Keratinocyte (primary cell): ENCODE results near the gene ACBD5.
"Not testable (repeated sequence)": the region's sequence is repeated elsewhere in the genome, so short reads cannot be mapped to it uniquely, and the experiment has no call there.

ENCODE experiments used
- CTCF ChIP-seq, 3 experiments: IDR thresholded peaks in 1 of 3; conservative IDR thresholded peaks in 1 of 3; optimal IDR thresholded peaks in 1 of 3; 2 replicates in 2 of 3; 3 replicates in 1 of 3; pipeline versions ENCODE3 to v1.5.1; 2011; ENCODE audit warnings: low read length in 3 of 3, mild to moderate bottlenecking in 3 of 3, moderate library complexity in 2 of 3, control low read depth in 1 of 3, inconsistent platforms in 1 of 3; ENCODE audit not compliant: insufficient read depth in 2 of 3; ENCODE audit errors: extremely low read depth in 1 of 3
- EZH2 ChIP-seq: IDR thresholded peaks from one replicate; pipeline ENCODE4 v1.6.1; 2012; ENCODE audit warnings: inconsistent platforms, mild to moderate bottlenecking, low read length, moderate library complexity

DNA sequence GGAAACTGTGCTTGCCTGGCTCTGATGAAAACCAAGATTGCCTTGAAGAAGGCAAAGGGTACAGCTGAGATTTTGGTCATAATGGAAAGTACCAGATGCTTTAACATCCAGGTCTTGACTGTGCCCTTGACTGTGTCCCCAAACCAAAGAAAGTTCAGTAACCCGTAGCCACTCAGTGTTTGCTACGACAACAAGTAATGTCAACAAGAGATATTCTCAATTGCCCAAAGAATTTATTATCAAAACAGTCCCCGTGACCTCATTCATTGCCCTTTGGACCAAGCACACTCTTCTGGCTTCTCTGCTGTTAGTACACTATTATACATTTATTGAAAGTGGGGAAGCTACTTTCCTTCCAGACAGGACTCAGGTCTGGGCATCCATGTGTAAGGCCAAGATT, 25.4 kb upstream of the ACBD5 start:
- not testable (repeated sequence) for TF ChIP-seq CTCF (optimal IDR thresholded peaks at IDR 0.05 in 1 of 3, IDR thresholded peaks at IDR 0.05 in 1 of 3, conservative IDR thresholded peaks at IDR 0.05 in 1 of 3; ENCODE audit: extremely low read depth in 1 of 3, insufficient read depth in 2 of 3, low read length in 3 of 3); EZH2
